Hippocampal formation (tissue), 2 donors: ENCODE results near the gene ING2.
"Not testable (repeated sequence)": the region's sequence is repeated elsewhere in the genome, so short reads cannot be mapped to it uniquely, and the experiment has no call there.

Experiments used
- DNase-seq, 2 donors: peaks; one replicate each; lab custom pipeline; 2025; lab: John Stamatoyannopoulos, UW

The ING2 gene

GRCh38 chr4:183548306-183548705 is 43.4 kb downstream of the ING2 start:
- DNase-seq = no peak

- no peak for DNase-seq
These were observed 45.7 kb downstream of the ING2 start for GRCh38 chr4:183550345-183551093.

DNA sequence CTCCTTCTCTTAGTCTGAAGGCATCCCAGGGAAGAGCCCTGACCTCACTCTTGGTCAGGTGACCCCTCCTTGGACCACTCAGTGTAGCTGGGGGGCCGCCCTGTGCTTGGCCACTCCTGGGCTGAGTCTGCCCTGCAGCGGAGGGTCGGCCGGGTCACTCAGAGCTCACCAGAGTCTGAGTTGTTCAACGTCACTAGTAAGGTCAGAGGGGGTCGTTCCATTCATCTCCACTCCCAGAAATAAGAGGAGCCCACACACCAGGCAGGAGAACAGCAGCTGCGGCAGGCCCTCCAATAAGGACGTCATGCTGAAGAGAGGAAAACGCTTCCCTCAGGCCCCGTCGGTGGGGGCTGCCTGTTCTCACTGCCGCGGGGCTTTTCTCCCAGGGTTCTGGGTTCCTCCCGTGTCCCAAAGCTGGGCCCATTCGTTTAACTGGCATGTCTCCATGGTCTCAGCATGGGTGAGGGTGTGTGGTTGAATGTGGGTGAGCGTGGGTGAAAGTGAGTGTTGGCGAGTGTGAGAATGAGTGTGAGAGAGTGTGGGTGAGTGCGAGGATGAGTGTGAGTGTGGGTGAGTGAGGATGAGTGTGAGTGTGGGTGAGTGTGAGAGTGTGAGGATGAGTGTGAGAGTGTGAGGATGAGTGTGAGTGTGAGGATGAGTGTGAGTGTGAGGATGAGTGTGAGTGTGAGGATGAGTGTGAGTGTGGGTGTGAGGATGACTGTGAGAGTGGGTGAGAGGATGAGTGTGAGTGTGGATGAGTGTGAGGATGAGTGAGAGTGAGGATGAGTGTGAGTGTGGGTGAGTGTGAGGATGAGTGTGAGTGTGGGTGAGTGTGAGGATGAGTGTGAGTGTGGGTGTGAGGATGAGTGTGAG is 47.7 kb downstream of the ING2 start:
- DNase-seq = no peak

DNA sequence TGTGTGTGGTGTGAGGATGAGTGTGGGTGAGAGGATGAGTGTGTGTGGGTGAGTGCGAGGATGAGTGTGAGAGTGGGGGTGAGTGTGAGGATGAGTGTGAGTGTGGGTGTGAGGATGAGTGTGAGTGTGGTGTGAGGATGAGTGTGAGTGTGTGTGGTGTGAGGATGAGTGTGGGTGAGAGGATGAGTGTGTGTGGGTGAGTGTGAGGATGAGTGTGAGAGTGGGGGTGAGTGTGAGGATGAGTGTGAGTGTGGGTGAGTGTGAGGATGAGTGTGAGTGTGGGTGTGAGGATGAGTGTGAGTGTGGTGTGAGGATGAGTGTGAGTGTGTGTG is 48.3 kb downstream of the ING2 start:
- DNase-seq = not testable (repeated sequence)

GRCh38 chr4:183553601-183554345 is 48.9 kb downstream of the ING2 start:
- DNase-seq = no peak

DNA sequence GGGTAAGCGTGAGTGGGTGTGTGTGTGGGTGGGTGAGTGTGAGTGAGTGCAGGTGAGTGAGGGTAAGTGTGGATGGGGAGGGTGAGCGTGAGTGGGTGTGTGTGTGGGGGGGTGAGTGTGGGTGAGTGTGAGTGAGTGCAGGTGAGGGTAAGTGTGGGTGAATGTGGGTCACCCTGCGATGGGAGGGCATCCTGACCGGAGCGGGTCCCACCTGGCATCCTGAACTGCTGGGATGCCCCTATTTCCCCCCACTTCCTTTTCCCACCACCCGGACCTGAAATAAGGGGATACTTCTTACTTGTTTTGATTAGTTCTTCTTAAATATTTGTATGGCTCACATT is 49.5 kb downstream of the ING2 start:
- DNase-seq = no peak

- DNase-seq = no peak
These were observed 50.2 kb downstream of the ING2 start for GRCh38 chr4:183554878-183555585.

GRCh38 chr4:183556947-183557346 is 52.1 kb downstream of the ING2 start:
- no peak for DNase-seq

DNA sequence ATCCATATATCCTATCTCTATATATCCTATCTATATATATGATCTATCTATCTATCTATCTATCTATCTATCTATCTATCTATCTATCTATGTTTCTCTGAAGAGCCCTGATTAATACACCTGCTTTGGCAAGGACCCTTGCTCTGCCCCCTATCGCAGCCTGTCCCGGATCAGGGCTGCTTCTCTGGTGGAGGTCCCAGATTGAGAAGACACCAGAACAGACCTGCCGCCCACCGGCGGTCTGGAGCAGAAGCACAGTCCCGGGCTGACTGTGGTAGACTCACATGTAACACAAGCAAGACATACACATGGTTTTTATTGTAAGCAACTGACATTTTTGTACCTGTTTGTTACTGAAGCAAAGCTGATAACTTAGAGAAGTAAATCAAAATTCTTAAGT is 52.8 kb downstream of the ING2 start:
- no peak for DNase-seq

- no peak for DNase-seq
These were observed 54.0 kb downstream of the ING2 start for GRCh38 chr4:183558873-183559272.

DNA sequence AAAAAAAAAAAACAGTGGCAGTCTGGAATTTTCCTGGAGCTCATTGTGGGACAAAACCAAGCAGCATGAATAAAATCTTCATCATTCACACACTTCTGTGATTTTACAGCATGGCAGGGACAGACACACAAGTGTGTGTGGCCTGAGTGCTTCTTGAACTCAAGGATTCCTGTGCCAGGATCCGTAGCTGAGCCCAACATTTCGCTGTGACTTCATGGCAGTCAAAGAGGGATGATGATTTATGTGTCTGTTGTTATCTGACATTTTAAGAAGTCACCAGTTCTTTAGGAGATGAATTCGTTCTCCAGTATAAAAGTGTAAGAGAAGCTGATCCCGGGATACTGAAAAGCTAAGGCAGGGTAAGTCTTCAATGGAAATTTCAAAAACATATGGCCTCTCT is 57.0 kb downstream of the ING2 start:
- DNase-seq = no peak
